ENCODE data around the gene EIF4G3. TPM values are rescaled to one million over a fixed set of nuclear protein-coding genes. Genes with fewer than 3 reads are reported as not detected.
"Not testable (repeated sequence)": the region's sequence is repeated elsewhere in the genome, so short reads cannot be mapped to it uniquely, and the experiment has no call there.

The EIF4G3 gene
- total RNA-seq, 1 donor: 23.0 TPM

DNA sequence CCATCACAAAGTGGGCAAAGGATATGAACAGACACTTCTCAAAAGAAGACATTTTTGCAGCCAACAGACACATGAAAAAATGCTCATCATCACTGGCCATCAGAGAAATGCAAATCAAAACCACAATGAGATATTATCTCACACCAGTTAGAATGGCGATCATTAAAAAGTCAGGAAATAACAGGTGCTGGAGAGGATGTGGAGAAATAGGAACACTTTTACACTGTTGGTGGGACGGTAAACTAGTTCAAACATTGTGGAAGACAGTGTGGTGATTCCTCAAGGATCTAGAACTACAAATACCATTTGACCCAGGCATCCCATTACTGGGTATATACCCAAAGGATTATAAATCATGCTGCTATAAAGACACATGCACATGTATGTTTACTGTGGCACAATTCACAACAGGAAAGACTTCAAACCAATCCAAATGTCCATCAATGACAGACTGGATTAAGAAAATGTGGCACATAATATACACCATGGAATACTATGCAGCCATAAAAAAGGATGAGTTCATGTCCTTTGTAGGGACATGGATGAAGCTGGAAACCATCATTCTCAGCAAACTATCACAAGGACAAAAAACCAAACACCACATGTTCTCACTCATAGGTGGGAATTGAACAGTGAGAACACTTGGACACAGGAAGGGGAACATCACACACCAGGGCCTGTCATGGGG is 83.3 kb downstream of the EIF4G3 start:
- not testable (repeated sequence) for H3K27me3 ChIP-seq (ENCODE audit: insufficient read depth, low read length); H3K4me3 ChIP-seq (ENCODE audit: low read length); H3K9me3 ChIP-seq (ENCODE audit: low read depth, low read length)
- H3K4me1 ChIP-seq (ENCODE audit: insufficient read depth, low read length): peaks cover 29% of the 10 kb centered on the region

DNA sequence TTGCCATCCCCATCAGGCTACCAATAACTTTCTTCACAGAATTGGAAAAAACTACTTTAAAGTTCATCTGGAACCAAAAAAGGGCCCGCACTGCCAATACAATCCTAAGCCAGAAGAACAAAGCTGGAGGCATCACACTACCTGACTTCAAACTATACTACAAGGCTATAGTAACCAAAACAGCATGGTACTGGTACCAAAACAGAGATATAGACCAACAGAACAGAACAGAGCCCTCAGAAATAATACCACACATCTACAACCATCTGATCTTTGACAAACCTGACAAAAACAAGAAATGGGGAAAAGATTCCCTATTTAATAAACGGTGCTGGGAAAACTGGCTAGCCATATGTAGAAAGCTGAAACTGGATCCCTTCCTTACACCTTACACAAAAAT is 84.2 kb downstream of the EIF4G3 start:
- not testable (repeated sequence) for H3K9me3 ChIP-seq (ENCODE audit: low read depth, low read length); H3K4me3 ChIP-seq (ENCODE audit: low read length); H3K27me3 ChIP-seq (ENCODE audit: insufficient read depth, low read length)
- H3K4me1 ChIP-seq (ENCODE audit: insufficient read depth, low read length): peaks cover 22% of the 10 kb centered on the region

DNA sequence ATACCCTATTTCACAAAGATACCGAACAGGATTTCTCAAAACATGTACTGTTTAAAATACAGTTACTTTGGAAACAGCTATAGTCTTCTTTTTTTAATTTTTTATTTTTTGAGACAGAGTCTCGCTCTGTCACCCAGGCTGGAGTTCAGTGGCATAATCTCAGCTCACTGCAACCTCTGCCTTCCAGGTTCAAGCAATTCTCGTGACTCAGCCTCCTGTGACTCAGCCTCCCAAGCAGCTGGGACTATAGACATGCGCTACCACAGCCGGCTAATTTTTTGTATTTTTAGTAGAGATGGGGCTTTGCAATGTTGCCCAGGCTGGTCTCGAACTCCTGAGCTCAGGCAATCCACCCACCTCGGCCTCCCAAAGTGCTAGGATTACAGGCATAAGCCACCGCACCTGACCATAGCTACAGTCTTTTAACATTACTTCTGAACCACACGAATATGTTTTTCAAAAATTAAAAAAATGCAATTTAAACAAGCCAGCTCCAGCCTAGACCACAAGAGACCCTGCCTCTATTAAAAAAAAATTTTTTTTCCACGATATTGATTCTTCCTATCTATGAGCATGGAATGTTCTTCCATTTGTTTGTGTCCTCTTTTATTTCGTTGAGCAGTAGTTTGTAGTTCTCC is 85.5 kb downstream of the EIF4G3 start:
- H3K4me3 ChIP-seq (ENCODE audit: low read length): not testable (repeated sequence)

DNA sequence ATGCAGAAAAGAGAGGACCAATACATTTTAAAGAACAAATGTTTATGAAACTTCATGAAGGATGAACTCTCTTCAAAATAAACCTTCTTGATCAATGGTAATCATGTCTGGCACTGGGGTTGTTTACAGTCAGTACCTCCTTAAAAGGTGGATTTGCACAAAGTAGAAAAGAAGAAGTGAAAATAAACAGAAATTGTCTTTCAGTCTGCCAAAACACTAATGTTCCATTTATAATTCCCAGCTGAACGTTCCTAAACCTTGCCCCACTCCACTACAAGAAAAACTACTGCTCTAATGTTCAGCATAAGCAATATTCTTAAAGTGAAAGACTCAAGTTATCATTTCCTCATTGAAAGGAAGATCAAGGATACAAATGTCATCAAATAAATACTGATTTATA is 86.2 kb downstream of the EIF4G3 start:
- no peaks in the 10 kb centered on the region for H3K27me3 ChIP-seq (ENCODE audit: insufficient read depth, low read length)
- H3K4me1 ChIP-seq (ENCODE audit: insufficient read depth, low read length): peaks cover 22% of the 10 kb centered on the region
- no peak overlapping the region for H3K4me3 ChIP-seq (ENCODE audit: low read length)
- H3K9me3 ChIP-seq (ENCODE audit: low read depth, low read length): no peaks in the 10 kb centered on the region

More for the DNA sequence above, 85.5 kb downstream of the EIF4G3 start:
- H3K27me3 ChIP-seq (ENCODE audit: insufficient read depth, low read length); H3K9me3 ChIP-seq (ENCODE audit: low read depth, low read length): not testable (repeated sequence)
- peaks cover 22% of the 10 kb centered on the region for H3K4me1 ChIP-seq (ENCODE audit: insufficient read depth, low read length)

GRCh38 chr1:21089731-21090130 is 87.0 kb downstream of the EIF4G3 start:
- H3K4me1 ChIP-seq (ENCODE audit: insufficient read depth, low read length): peaks cover 22% of the 10 kb centered on the region
- no peak overlapping the region for H3K4me3 ChIP-seq (ENCODE audit: low read length)
- no peaks in the 10 kb centered on the region for H3K9me3 ChIP-seq (ENCODE audit: low read depth, low read length)
- H3K27me3 ChIP-seq (ENCODE audit: insufficient read depth, low read length): no peaks in the 10 kb centered on the region

DNA sequence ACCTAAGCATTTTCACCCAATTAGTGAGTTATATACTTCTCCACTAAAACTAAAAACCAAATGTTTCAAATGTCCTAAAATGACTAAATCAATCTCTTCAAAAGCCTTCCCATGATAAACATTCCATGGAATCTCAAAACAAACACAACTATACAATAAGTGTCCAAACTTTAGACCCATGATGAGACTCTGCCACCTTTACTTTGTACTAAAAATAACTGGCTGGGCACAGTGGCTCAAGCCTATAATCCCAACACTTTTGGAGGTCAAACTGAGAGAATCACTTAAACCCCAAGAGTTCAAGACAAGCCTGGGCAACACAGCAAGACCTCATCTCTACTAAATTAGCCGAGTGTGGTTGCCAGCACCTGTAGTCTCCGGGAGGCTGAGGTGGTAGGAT is 87.4 kb downstream of the EIF4G3 start:
- H3K4me3 ChIP-seq (ENCODE audit: low read length): no peak overlapping the region
- H3K4me1 ChIP-seq (ENCODE audit: insufficient read depth, low read length): peaks cover 22% of the 10 kb centered on the region
- H3K9me3 ChIP-seq (ENCODE audit: low read depth, low read length): no peaks in the 10 kb centered on the region
- H3K27me3 ChIP-seq (ENCODE audit: insufficient read depth, low read length): no peaks in the 10 kb centered on the region

GRCh38 chr1:21084111-21084810 is 92.4 kb downstream of the EIF4G3 start:
- H3K27me3 ChIP-seq (ENCODE audit: insufficient read depth, low read length): no peaks in the 10 kb centered on the region
- H3K4me1 ChIP-seq (ENCODE audit: insufficient read depth, low read length): peaks cover 1% of the 10 kb centered on the region
- no peak overlapping the region for H3K4me3 ChIP-seq (ENCODE audit: low read length)
- no peaks in the 10 kb centered on the region for H3K9me3 ChIP-seq (ENCODE audit: low read depth, low read length)

DNA sequence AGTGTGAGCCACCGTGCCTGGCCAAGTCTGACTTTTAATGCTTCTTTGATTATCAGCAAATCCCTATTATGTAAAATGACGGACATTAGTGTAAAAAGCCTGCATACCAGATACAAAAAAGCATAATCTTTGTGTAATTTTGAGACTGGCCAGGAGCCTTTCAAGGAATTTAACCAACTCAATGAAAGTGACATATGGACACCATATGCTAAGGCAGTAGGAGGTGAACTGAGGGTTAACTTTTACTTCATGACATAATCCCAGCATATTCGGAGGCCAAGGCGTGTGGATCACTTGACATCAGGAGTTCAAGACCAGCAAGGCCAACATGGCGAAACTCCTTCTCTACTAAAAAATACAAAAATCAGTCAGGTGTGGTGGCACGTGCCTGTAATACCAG is 94.6 kb downstream of the EIF4G3 start:
- Histone ChIP-seq H3K9me3 (ENCODE audit: low read depth, low read length) (no peaks in the 10 kb centered on the region), H3K4me3 (ENCODE audit: low read length) (no peak overlapping the region), H3K27me3 (ENCODE audit: insufficient read depth, low read length) (no peaks in the 10 kb centered on the region), H3K4me1 (ENCODE audit: insufficient read depth, low read length) (peaks cover 7% of the 10 kb centered on the region)

DNA sequence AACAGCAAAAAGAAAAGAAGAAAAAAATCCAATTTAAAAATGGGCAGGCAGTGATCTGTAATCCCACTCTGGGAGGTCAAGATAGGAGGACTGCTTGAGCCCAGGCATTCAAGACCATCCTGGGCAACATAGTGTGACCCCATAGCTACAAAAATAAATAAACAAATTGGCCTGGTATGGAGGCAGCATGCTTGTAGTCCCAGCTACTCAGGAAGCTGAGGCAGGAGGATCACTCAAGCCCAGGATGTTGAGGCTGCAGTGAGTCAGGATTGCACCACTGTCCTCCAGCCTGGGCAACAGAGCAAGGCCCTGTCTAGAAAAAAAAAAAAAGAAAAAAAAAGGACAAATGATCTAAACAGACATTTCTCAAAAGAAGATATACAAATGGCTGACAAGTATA is 99.6 kb downstream of the EIF4G3 start:
- H3K27me3 ChIP-seq (ENCODE audit: insufficient read depth, low read length): no peaks in the 10 kb centered on the region
- no peak overlapping the region for H3K4me3 ChIP-seq (ENCODE audit: low read length)
- no peaks in the 10 kb centered on the region for H3K9me3 ChIP-seq (ENCODE audit: low read depth, low read length)
- peaks cover 22% of the 10 kb centered on the region for H3K4me1 ChIP-seq (ENCODE audit: insufficient read depth, low read length)

DNA sequence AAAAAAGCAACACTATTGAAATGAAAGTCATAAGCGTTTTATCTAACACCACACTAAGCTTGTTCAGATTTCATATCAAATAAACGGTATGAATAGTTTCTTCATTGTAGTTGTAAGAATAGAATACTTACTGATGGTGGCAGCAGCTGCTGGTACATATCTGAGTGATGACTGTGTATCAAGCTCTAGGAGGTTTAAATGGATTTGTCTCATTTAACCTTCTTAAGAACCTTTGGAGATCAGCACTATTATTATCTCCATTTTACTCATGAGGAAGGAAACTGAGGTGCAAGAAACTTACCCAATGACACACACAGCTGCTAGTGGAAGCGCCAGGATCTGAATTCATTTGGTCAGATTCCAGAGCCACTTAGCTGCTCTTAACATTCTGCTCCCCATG is 104.0 kb downstream of the EIF4G3 start:
- no peaks in the 10 kb centered on the region for H3K9me3 ChIP-seq (ENCODE audit: low read depth, low read length)
- H3K27me3 ChIP-seq (ENCODE audit: insufficient read depth, low read length): no peaks in the 10 kb centered on the region
- H3K4me3 ChIP-seq (ENCODE audit: low read length): no peak overlapping the region
- peaks cover 21% of the 10 kb centered on the region for H3K4me1 ChIP-seq (ENCODE audit: insufficient read depth, low read length)

DNA sequence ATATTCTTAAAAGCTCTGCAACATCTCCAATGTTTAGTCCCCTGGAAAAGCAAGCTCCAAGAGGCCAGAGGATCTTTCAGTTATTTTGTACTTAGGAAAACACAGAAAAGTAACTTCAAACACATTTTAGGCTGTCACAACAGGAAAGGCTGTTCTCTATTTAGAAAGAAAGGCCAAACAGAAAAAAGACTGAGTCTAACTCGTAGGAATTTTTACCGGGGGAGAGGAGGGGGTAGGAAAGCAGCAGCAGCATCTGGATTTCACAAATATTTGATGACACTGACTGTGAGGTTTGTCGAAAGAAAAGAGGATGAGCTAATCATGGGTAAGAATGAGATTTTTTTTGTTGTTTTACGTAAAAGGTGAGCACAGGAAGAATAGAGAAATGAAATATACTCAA is 107.1 kb downstream of the EIF4G3 start:
- H3K4me1 ChIP-seq (ENCODE audit: insufficient read depth, low read length): peaks cover 7% of the 10 kb centered on the region
- no peak overlapping the region for H3K4me3 ChIP-seq (ENCODE audit: low read length)
- H3K27me3 ChIP-seq (ENCODE audit: insufficient read depth, low read length): no peaks in the 10 kb centered on the region
- no peaks in the 10 kb centered on the region for H3K9me3 ChIP-seq (ENCODE audit: low read depth, low read length)

- H3K27me3 ChIP-seq (ENCODE audit: insufficient read depth, low read length): no peaks in the 10 kb centered on the region
- H3K4me1 ChIP-seq (ENCODE audit: insufficient read depth, low read length): peaks cover 7% of the 10 kb centered on the region
- no peak overlapping the region for H3K4me3 ChIP-seq (ENCODE audit: low read length)
- no peaks in the 10 kb centered on the region for H3K9me3 ChIP-seq (ENCODE audit: low read depth, low read length)
These were observed 107.8 kb downstream of the EIF4G3 start for GRCh38 chr1:21068937-21069336.

DNA sequence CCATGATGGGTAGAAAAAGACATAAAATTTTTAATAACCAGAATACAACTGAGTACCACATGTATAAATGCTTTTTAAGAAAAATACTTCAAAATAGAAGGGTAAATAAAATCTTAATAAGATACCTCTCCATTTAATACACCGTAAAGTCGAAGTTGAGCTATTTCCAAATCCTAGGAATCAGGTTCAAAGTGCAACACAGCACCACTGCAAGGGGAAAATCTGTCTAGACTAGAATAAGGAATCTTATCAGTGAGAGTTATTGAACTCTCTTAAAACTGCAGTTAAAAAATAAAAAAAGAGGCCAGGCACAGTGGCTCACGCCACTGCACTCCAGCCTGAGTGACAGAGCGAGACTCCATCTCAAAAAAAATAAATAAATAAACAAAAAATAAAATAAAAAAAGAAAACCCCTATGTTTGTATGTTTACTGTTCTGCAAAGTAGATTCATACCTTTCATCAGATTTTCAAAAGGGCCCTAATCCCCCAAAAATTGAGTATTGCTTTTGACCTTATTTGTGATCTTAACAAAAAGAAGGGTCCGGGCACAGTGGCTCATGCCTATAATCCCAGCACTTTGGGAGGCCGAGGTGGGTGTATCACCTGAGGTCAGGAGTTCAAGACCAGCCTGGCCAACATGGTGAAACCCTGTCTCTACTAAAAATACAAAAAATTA is 109.0 kb downstream of the EIF4G3 start:
- H3K4me3 ChIP-seq (ENCODE audit: low read length): no peak overlapping the region
- H3K9me3 ChIP-seq (ENCODE audit: low read depth, low read length): no peaks in the 10 kb centered on the region
- H3K4me1 ChIP-seq (ENCODE audit: insufficient read depth, low read length): peaks cover under 1% of the 10 kb centered on the region
- H3K27me3 ChIP-seq (ENCODE audit: insufficient read depth, low read length): no peaks in the 10 kb centered on the region

DNA sequence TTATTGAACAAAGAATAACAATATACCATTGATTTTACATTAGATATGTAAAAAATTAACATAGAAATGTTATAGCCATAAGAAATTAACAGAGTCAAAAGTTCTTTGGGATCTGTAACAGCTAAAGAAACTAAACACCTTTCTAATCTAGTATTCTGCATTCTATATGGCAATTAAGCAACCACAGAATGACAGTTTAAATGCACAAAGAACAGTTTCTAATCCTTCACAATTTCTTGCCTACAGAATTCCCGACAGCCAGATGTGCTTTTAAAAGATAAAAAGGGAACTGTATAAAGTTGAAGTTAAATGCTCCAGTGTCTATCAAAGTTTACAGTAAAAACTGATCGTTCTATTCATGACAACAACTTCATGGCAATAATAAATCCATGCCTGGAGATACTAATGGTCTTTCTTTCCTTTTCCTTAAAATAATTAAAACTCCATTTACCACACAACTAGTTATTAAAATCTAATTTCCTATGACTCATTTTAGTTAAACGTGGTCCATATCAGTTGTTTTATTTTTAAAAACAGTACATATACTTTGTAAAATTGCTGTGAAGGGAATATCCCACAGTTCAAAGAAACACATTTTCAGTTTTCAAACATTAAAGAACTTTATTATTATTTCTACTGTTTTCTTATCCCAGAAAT is 110.2 kb downstream of the EIF4G3 start:
- H3K4me3 ChIP-seq (ENCODE audit: low read length): no peak overlapping the region
- no peaks in the 10 kb centered on the region for H3K27me3 ChIP-seq (ENCODE audit: insufficient read depth, low read length)
- H3K4me1 ChIP-seq (ENCODE audit: insufficient read depth, low read length): no peaks in the 10 kb centered on the region
- no peaks in the 10 kb centered on the region for H3K9me3 ChIP-seq (ENCODE audit: low read depth, low read length)

GRCh38 chr1:21065851-21066250 is 110.8 kb downstream of the EIF4G3 start:
- Histone ChIP-seq H3K27me3 (ENCODE audit: insufficient read depth, low read length) (no peaks in the 10 kb centered on the region), H3K9me3 (ENCODE audit: low read depth, low read length) (no peaks in the 10 kb centered on the region), H3K4me3 (ENCODE audit: low read length) (no peak overlapping the region), H3K4me1 (ENCODE audit: insufficient read depth, low read length) (no peaks in the 10 kb centered on the region)

Measured in mononuclear cell (primary cell).